ENCODE measurements around the gene PAK4. TPM values are rescaled to one million over a fixed set of nuclear protein-coding genes. Genes with fewer than 3 reads are reported as not detected.

The PAK4 gene
- total and polyA plus RNA-seq, 9 of the 15 experiments (the other 6 are each of a cell fraction or from before 2014, with no cell fraction given) = 0.21 to 33.5 (median 5.8) TPM

GRCh38 chr19:39125554-39126311 lies at the start of gene PAK4 (continued):
- TF ChIP-seq RBM15 (IDR thresholded peaks at IDR 0.05; ENCODE audit: insufficient read depth, low read length) (no peak), CREM (IDR thresholded peaks at IDR 0.05; ENCODE audit: low read depth) (peak; percentile 30; the same call in 1 of the 2 replicates), SAP30 (IDR thresholded peaks at IDR 0.05; ENCODE audit: borderline replicate concordance, insufficient read depth, low read depth, low read length, poor library complexity, severe bottlenecking) (peak; percentile 80), NKRF (IDR thresholded peaks at IDR 0.05; ENCODE audit: borderline replicate concordance) (peak; percentile 89), GABPB1 (CRISPR knock-in tag; IDR thresholded peaks at IDR 0.05) (peak; percentile 80), POLR2H (tag; IDR thresholded peaks at IDR 0.05; ENCODE audit: low read depth) (no peak), TSHZ1 (CRISPR knock-in tag; IDR thresholded peaks at IDR 0.05) (no peak), PRPF4 (IDR thresholded peaks at IDR 0.05; ENCODE audit: insufficient read depth, low read depth, low read length, poor library complexity, severe bottlenecking) (no peak), ZBTB2 (IDR thresholded peaks at IDR 0.05) (no peak), MAZ (CRISPR knock-in tag; conservative IDR thresholded peaks at IDR 0.05 in 1 of 2, IDR thresholded peaks at IDR 0.05 in 1 of 2) (peak; percentile 71 to 89), ZNF512 (tag; IDR thresholded peaks at IDR 0.05) (no peak), CXXC5 (CRISPR knock-in tag; IDR thresholded peaks at IDR 0.05) (peak; percentile 79), RFX1 (IDR thresholded peaks at IDR 0.05) (peak; percentile 98)
